CD4-positive, CD25-positive, alpha-beta regulatory T cell (primary cell): ENCODE measurements around the gene HNRNPLL. TPM values are rescaled to one million over a fixed set of nuclear protein-coding genes. Genes with fewer than 3 reads are reported as not detected.

Experiments
- ATAC-seq, 2 donors: fragments of 150-1000 bp; cut with Tn5 transposase; one replicate each; pipeline ENCODE4 v1.10.0; 2021; ENCODE audit warnings: low read depth in 2 of 2, moderate number of reproducible peaks in 2 of 2, moderate library complexity in 1 of 2
- DNase-seq, 3 donors: peaks; one replicate each; pipeline versions ENCODE4 v3.0.0 to v3.0.0-alpha.2; 2012 to 2022; ENCODE audit warnings: mixed read lengths in 1 of 3
- H3K27ac ChIP-seq: one replicate; pipeline ENCODE4 v1.7.0; 2013; ENCODE audit warnings: mild to moderate bottlenecking, low read length; ENCODE audit not compliant: insufficient read depth, poor library complexity, severe bottlenecking
- H3K27me3 ChIP-seq: one replicate; pipeline ENCODE4 v1.7.0; 2013; ENCODE audit warnings: low read length; ENCODE audit not compliant: control insufficient read depth, insufficient read depth
- H3K36me3 ChIP-seq: one replicate; pipeline ENCODE4 v1.7.0; 2013; ENCODE audit warnings: mild to moderate bottlenecking, low read length, moderate library complexity; ENCODE audit not compliant: control insufficient read depth, insufficient read depth
- H3K4me1 ChIP-seq: 2 replicates; pipeline ENCODE4 v1.7.0; 2013; ENCODE audit warnings: mild to moderate bottlenecking, low read length; ENCODE audit not compliant: insufficient read depth, control insufficient read depth, poor library complexity, severe bottlenecking
- H3K4me3 ChIP-seq: one replicate; pipeline ENCODE4 v1.7.0; 2013; ENCODE audit warnings: low read depth, mild to moderate bottlenecking, low read length, moderate library complexity
- H3K9me3 ChIP-seq, 2 experiments: 1 replicate in 1 of 2; 2 replicates in 1 of 2; pipeline ENCODE4 v1.7.0; 2013; ENCODE audit warnings: low read length in 2 of 2, mild to moderate bottlenecking in 1 of 2, moderate library complexity in 1 of 2; ENCODE audit not compliant: control insufficient read depth in 2 of 2
- H3K27ac Mint-ChIP-seq, 3 donors: one replicate each; pipeline ENCODE4 v1.8.0; 2020 to 2022; ENCODE audit warnings: mild to moderate bottlenecking in 3 of 3, mixed read lengths in 3 of 3, moderate library complexity in 2 of 3
- H3K27me3 Mint-ChIP-seq: one replicate; pipeline ENCODE4 v1.8.0; 2022; ENCODE audit warnings: mild to moderate bottlenecking, mixed read lengths
- H3K36me3 Mint-ChIP-seq: one replicate; pipeline ENCODE4 v1.8.0; 2020; ENCODE audit warnings: mixed read lengths
- H3K4me1 Mint-ChIP-seq, 4 donors: one replicate each; pipeline ENCODE4 v1.8.0; 2020 to 2022; ENCODE audit warnings: mixed read lengths in 4 of 4, mild to moderate bottlenecking in 1 of 4
- H3K4me3 Mint-ChIP-seq, 4 donors: one replicate each; pipeline ENCODE4 v1.8.0; 2020 to 2022; ENCODE audit warnings: mild to moderate bottlenecking in 4 of 4, mixed read lengths in 4 of 4, moderate library complexity in 3 of 4
- H3K9me3 Mint-ChIP-seq, 7 donors: one replicate each; pipeline ENCODE4 v1.8.0; 2020 to 2022; ENCODE audit warnings: mixed read lengths in 7 of 7, mild to moderate bottlenecking in 3 of 7, moderate library complexity in 2 of 7
- polyA plus RNA-seq, 4 donors: library from polyadenylated mRNA; unstranded; fragments of 300-500 nt; fragmentation: Illumina TruSeq; gene quantifications; one replicate each; pipeline ENCODE4 v1.2.3, GENCODE V29; 2021
- total RNA-seq: library from RNA; stranded (reverse); gene quantifications from one replicate; pipeline ENCODE4 v1.2.3, GENCODE V29; 2022

The HNRNPLL gene
- total and polyA plus RNA-seq, 5 donors from 2014 or later = 59.6 to 124 (median 73.0) TPM

GRCh38 chr2:38591152-38591551, 11.6 kb downstream of the HNRNPLL start:
- Mint-ChIP-seq H3K27ac (peak overlapping the region; percentile 49 to 88 (median 74)), H3K27me3 (no peaks in the 10 kb centered on the region), H3K36me3 (peaks cover 29% of the 10 kb centered on the region), H3K9me3 (no peaks in the 10 kb centered on the region), H3K4me3 (peak overlapping the region in 3 of 4 donors; percentile 67 to 81 (median 74)), H3K4me1 (peaks cover 29 to 72% (median 62%) of the 10 kb centered on the region in 4 donors)
- no peak for ATAC-seq
- Histone ChIP-seq H3K27ac (peak overlapping the region; percentile 53), H3K9me3 (no peaks in the 10 kb centered on the region), H3K27me3 (no peaks in the 10 kb centered on the region), H3K36me3 (peaks cover 16% of the 10 kb centered on the region), H3K4me3 (peak overlapping the region; percentile 61), H3K4me1 (peaks cover 59% of the 10 kb centered on the region)
- DNase-seq = no peak

DNA sequence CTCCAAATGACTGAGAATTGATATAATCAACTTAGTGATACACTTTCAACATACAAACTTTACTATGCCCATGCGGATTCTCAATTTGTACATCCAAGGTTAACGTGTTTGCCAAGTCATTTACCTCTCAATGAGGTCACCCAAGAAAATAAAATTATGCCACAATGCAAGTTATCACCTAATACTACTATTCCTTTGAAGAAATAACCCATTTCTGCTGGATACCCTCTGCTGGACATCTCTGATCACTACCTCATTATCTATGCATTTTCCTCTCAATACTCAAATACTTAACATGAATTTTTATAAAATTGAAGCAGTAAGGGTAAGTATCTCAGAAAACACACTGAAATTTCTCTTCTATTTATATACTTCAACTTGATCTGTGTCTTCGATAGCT, 12.7 kb downstream of the HNRNPLL start:
- peak overlapping the region; percentile 52 for H3K27ac ChIP-seq
- DNase-seq = no peak
- Mint-ChIP-seq H3K9me3 (no peaks in the 10 kb centered on the region), H3K27me3 (no peaks in the 10 kb centered on the region), H3K27ac (peak overlapping the region; percentile 11 to 58 (median 26)), H3K36me3 (peaks cover 34% of the 10 kb centered on the region), H3K4me1 (peaks cover 29 to 79% (median 62%) of the 10 kb centered on the region in 4 donors), H3K4me3 (peak overlapping the region; percentile 1 to 81 (median 38))
- peak in 1 of 2 donors; percentile 27 for ATAC-seq
- peaks cover 24% of the 10 kb centered on the region for H3K36me3 ChIP-seq
- H3K9me3 ChIP-seq = no peaks in the 10 kb centered on the region
- H3K27me3 ChIP-seq = no peaks in the 10 kb centered on the region
- peaks cover 55% of the 10 kb centered on the region for H3K4me1 ChIP-seq
- H3K4me3 ChIP-seq = peak overlapping the region; percentile 61

DNA sequence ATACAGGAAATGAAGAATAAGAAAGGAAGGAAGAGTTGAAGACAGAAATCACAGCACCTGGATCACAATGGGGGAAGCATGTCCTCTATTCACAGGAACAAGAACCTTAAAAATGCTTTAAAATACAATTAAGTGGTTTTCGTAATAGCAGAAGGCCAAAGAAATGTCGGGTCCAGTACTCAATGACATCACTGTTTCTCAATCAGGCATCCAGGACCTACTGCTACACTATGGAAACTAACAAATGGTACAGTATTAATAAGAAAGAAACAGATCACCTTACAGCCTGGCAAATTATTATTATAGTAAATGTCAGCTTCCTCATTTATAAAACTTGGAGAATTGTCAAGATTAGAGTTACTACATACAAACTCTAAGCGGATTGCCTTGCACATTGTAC, 15.8 kb downstream of the HNRNPLL start:
- peak overlapping the region; percentile 32 for H3K4me3 ChIP-seq
- no peaks in the 10 kb centered on the region for H3K9me3 ChIP-seq
- no peak for DNase-seq
- no peaks in the 10 kb centered on the region for H3K27me3 ChIP-seq
- no peak overlapping the region for H3K4me3 Mint-ChIP-seq
- H3K36me3 Mint-ChIP-seq = peaks cover 37% of the 10 kb centered on the region
- peak overlapping the region in 1 of 3 donors; percentile 64 for H3K27ac Mint-ChIP-seq
- ATAC-seq = no peak
- H3K36me3 ChIP-seq = peaks cover 44% of the 10 kb centered on the region
- H3K4me1 ChIP-seq = peaks cover 32% of the 10 kb centered on the region
- H3K27me3 Mint-ChIP-seq = no peaks in the 10 kb centered on the region
- H3K4me1 Mint-ChIP-seq = peaks cover 24 to 65% (median 52%) of the 10 kb centered on the region in 4 donors
- H3K27ac ChIP-seq = peak overlapping the region; percentile 60
- H3K9me3 Mint-ChIP-seq = no peaks in the 10 kb centered on the region

GRCh38 chr2:38584881-38585280, 17.8 kb downstream of the HNRNPLL start:
- H3K4me3 ChIP-seq = peak overlapping the region; percentile 22
- no peaks in the 10 kb centered on the region for H3K27me3 Mint-ChIP-seq
- H3K36me3 ChIP-seq = peaks cover 56% of the 10 kb centered on the region
- peak overlapping the region in 1 of 3 donors; percentile 79 for H3K27ac Mint-ChIP-seq
- H3K27me3 ChIP-seq = no peaks in the 10 kb centered on the region
- DNase-seq (no peak), ATAC-seq (no peak)
- no peak overlapping the region for H3K4me3 Mint-ChIP-seq
- H3K4me1 ChIP-seq = peaks cover 30% of the 10 kb centered on the region
- H3K4me1 Mint-ChIP-seq = peaks cover 25 to 67% (median 45%) of the 10 kb centered on the region in 4 donors
- peaks cover 30% of the 10 kb centered on the region for H3K36me3 Mint-ChIP-seq
- H3K9me3 ChIP-seq = no peaks in the 10 kb centered on the region
- no peaks in the 10 kb centered on the region for H3K9me3 Mint-ChIP-seq
- peak overlapping the region; percentile 33 for H3K27ac ChIP-seq

- peaks cover 20 to 62% (median 39%) of the 10 kb centered on the region in 4 donors for H3K4me1 Mint-ChIP-seq
- H3K9me3 Mint-ChIP-seq = no peaks in the 10 kb centered on the region
- Histone ChIP-seq H3K4me3 (no peak overlapping the region), H3K9me3 (no peaks in the 10 kb centered on the region), H3K27me3 (no peaks in the 10 kb centered on the region), H3K36me3 (peaks cover 57% of the 10 kb centered on the region), H3K27ac (peak overlapping the region; percentile 33), H3K4me1 (peaks cover 24% of the 10 kb centered on the region)
- H3K27me3 Mint-ChIP-seq = no peaks in the 10 kb centered on the region
- peaks cover 25% of the 10 kb centered on the region for H3K36me3 Mint-ChIP-seq
- ATAC-seq = no peak
- DNase-seq = no peak
- H3K4me3 Mint-ChIP-seq = no peak overlapping the region
- peak overlapping the region in 1 of 3 donors; percentile 92 for H3K27ac Mint-ChIP-seq
Observed at GRCh38 chr2:38583994-38584393, 18.7 kb downstream of the HNRNPLL start.

- H3K4me1 ChIP-seq = peaks cover 24% of the 10 kb centered on the region
- H3K27ac ChIP-seq = peak overlapping the region; percentile 14
- Mint-ChIP-seq H3K27me3 (no peaks in the 10 kb centered on the region), H3K27ac (no peak overlapping the region), H3K9me3 (no peaks in the 10 kb centered on the region), H3K4me1 (peaks cover 24 to 63% (median 40%) of the 10 kb centered on the region in 4 donors), H3K36me3 (peaks cover 28% of the 10 kb centered on the region), H3K4me3 (no peak overlapping the region)
- H3K36me3 ChIP-seq = peaks cover 62% of the 10 kb centered on the region
- H3K4me3 ChIP-seq = peak overlapping the region; percentile 11
- DNase-seq (no peak), ATAC-seq (no peak)
- H3K9me3 ChIP-seq = no peaks in the 10 kb centered on the region
- no peaks in the 10 kb centered on the region for H3K27me3 ChIP-seq
Observed at GRCh38 chr2:38583524-38583923, 19.2 kb downstream of the HNRNPLL start.

GRCh38 chr2:38581193-38582147, 21.3 kb downstream of the HNRNPLL start:
- peak overlapping the region in 1 of 3 donors; percentile 12 for H3K27ac Mint-ChIP-seq

More at GRCh38 chr2:38581193-38582147, 21.3 kb downstream of the HNRNPLL start:
- peaks cover 22% of the 10 kb centered on the region for H3K36me3 Mint-ChIP-seq
- H3K4me1 Mint-ChIP-seq = peaks cover 29 to 61% (median 35%) of the 10 kb centered on the region in 4 donors
- peaks cover 62% of the 10 kb centered on the region for H3K36me3 ChIP-seq
- peak overlapping the region in 1 of 4 donors; percentile 13 for H3K4me3 Mint-ChIP-seq
- H3K27me3 ChIP-seq = no peaks in the 10 kb centered on the region
- peak in 2 of 3 donors; percentile 82 to 88 for DNase-seq
- no peak overlapping the region for H3K27ac ChIP-seq
- peaks cover 17% of the 10 kb centered on the region for H3K4me1 ChIP-seq
- ATAC-seq = peak; percentile 79 to 90
- H3K9me3 ChIP-seq = no peaks in the 10 kb centered on the region
- H3K9me3 Mint-ChIP-seq = no peaks in the 10 kb centered on the region
- H3K4me3 ChIP-seq = no peak overlapping the region
- no peaks in the 10 kb centered on the region for H3K27me3 Mint-ChIP-seq
